ENCODE measurements around the gene MICOS13. TPM values are rescaled to one million over a fixed set of nuclear protein-coding genes. Genes with fewer than 3 reads are reported as not detected.

MICOS13 gene
- polyA plus RNA-seq, 1 experiment = 67.8 TPM

GRCh38 chr19:5663904-5664303, 16.4 kb downstream of the MICOS13 start:
- POLR2A ChIA-PET = no interaction called here
- TF ChIP-seq CTCF (IDR thresholded peaks at IDR 0.05; ENCODE audit: insufficient read depth, low read depth, low read length) = no peak
- Histone ChIP-seq H3K27me3 (ENCODE audit: control insufficient read depth, insufficient read depth, low read length) (no peaks in the 10 kb centered on the region), H3K36me3 (ENCODE audit: control insufficient read depth, insufficient read depth, low read length) (peaks cover 49% of the 10 kb centered on the region), H3K4me3 (ENCODE audit: low read depth, low read length) (no peak overlapping the region)
- CTCF ChIA-PET = interaction anchor here (1.5 kb wide), 1 partner anchor 9 kb away, joined by 4 read pairs; no protein-coding TSS in a partner anchor
- DNase-seq (ENCODE audit: low read depth) = no peak

- no peaks in the 10 kb centered on the region for H3K27me3 ChIP-seq (ENCODE audit: control insufficient read depth, insufficient read depth, low read length)
- peaks cover 38% of the 10 kb centered on the region for H3K36me3 ChIP-seq (ENCODE audit: control insufficient read depth, insufficient read depth, low read length)
- POLR2A ChIA-PET = no interaction called here
- DNase-seq (ENCODE audit: low read depth) = no peak
- no peak overlapping the region for H3K4me3 ChIP-seq (ENCODE audit: low read depth, low read length)
- CTCF ChIA-PET = no interaction called here
- no peak for TF ChIP-seq CTCF (IDR thresholded peaks at IDR 0.05; ENCODE audit: insufficient read depth, low read depth, low read length)
These were observed 18.8 kb downstream of the MICOS13 start for GRCh38 chr19:5661483-5661882.

- TF ChIP-seq CTCF (IDR thresholded peaks at IDR 0.05; ENCODE audit: insufficient read depth, low read depth, low read length) = no peak
- Histone ChIP-seq H3K36me3 (ENCODE audit: control insufficient read depth, insufficient read depth, low read length) (peaks cover 41% of the 10 kb centered on the region), H3K27me3 (ENCODE audit: control insufficient read depth, insufficient read depth, low read length) (no peaks in the 10 kb centered on the region), H3K4me3 (ENCODE audit: low read depth, low read length) (no peak overlapping the region)
- no peak for DNase-seq (ENCODE audit: low read depth)
- CTCF ChIA-PET = interaction anchor here (1.4 to 2.1 kb wide), 2 partner anchors 9 to 10 kb away, joined by 4 to 9 read pairs; no protein-coding TSS in a partner anchor
- POLR2A ChIA-PET = no interaction called here
These were observed 24.9 kb downstream of the MICOS13 start for GRCh38 chr19:5655412-5655811.

- no peaks in the 10 kb centered on the region for H3K27me3 ChIP-seq (ENCODE audit: control insufficient read depth, insufficient read depth, low read length)
- DNase-seq (ENCODE audit: low read depth) = no peak
- POLR2A ChIA-PET = no interaction called here
- no peak for TF ChIP-seq CTCF (IDR thresholded peaks at IDR 0.05; ENCODE audit: insufficient read depth, low read depth, low read length)
- peaks cover 43% of the 10 kb centered on the region for H3K36me3 ChIP-seq (ENCODE audit: control insufficient read depth, insufficient read depth, low read length)
- CTCF ChIA-PET = interaction anchor here (0.6 to 2.1 kb wide), 3 partner anchors 9 to 32 kb away, joined by 3 to 9 read pairs (median 4); no protein-coding TSS in a partner anchor
- H3K4me3 ChIP-seq (ENCODE audit: low read depth, low read length) = no peak overlapping the region
These were observed 25.4 kb downstream of the MICOS13 start for GRCh38 chr19:5654931-5655330.

GRCh38 chr19:5652261-5652660, 28.1 kb downstream of the MICOS13 start:
- DNase-seq (ENCODE audit: low read depth) = no peak
- no peak for TF ChIP-seq CTCF (IDR thresholded peaks at IDR 0.05; ENCODE audit: insufficient read depth, low read depth, low read length)
- Histone ChIP-seq H3K27me3 (ENCODE audit: control insufficient read depth, insufficient read depth, low read length) (no peaks in the 10 kb centered on the region), H3K4me3 (ENCODE audit: low read depth, low read length) (no peak overlapping the region), H3K36me3 (ENCODE audit: control insufficient read depth, insufficient read depth, low read length) (peaks cover 41% of the 10 kb centered on the region)
- ChIA-PET CTCF (no interaction called here), POLR2A (no interaction called here)

All from BJ (cell line).